Tongue (tissue), 2 donors: ENCODE data around the gene RAP2B. TPM values are rescaled to one million over a fixed set of nuclear protein-coding genes. Genes with fewer than 3 reads are reported as not detected.
"Not testable (repeated sequence)": the region's sequence is repeated elsewhere in the genome, so short reads cannot be mapped to it uniquely, and the experiment has no call there.

Source experiments
- DNase-seq: peaks from one replicate; pipeline ENCODE4 v3.0.0-alpha.2; 2015
- total RNA-seq: library from RNA; depleted of rRNA; stranded (reverse); fragments of >200 nt; gene quantifications from one replicate; pipeline ENCODE4 v1.2.3, GENCODE V29; 2014

Gene RAP2B
- total RNA-seq, result 8.7 TPM

DNA sequence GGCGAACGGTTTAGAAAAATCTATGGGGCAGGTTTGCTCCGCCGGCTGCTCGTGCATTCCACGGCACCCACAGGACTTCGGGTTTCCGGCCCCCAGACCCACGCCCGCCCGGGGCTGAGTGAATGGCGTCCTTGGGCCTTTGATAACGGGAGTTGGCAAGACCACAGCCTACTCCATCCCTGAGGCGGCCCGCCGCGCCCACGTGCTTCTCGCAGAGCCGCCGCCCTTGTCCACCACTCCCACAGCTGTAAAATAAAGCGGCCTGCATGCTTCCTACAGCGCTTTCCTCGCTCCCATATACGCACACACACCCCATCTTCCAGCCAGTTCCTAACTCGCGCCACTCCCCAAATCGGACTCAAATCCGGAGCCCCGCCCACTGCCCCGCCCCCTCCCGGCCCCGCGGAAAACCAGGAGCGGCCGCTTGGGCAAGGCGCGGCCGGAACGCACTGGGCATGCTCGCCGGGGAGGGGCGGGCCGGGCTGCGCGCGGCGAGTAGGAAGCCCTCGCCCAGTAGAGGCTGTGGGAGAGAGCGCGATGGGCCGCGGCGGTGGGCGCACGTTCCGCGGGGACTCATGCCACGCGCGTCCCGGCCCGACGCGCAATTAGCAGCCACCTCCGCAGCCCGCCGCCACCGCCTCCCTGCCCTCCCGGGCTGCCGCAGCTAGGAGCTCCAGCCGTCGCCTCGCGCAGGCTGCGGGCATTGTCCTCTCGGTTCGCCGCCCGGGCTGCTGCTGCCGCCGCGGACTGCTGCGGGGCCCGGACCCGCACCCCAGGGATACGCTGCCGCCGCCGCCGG is at the start of gene RAP2B:
Gene RAP2B, plus strand, starts transcription at position 513 of the 799 bp plus-strand sequence. CDS start 468 bp downstream, outside the sequence.
- peak; percentile 98 for DNase-seq

DNA sequence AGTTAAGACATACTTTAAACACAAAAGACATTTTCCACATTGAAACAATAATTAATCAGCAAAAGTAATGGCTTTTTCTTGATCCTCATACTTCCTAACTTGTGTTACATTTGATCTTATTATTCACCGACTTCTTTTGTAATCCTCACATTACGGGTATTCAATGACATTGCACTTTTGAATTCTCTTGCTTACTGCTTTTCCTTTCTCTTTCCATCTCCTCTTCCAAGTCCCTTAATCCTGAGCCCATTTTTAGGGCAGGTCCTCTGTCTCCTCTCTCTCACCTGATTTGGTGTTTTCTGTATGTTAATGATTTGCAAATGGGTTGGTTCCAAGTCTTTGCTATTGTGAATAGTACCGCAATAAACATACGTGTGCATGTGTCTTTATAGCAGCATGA is 48.5 kb upstream of the RAP2B start:
- DNase-seq, result no peak

DNA sequence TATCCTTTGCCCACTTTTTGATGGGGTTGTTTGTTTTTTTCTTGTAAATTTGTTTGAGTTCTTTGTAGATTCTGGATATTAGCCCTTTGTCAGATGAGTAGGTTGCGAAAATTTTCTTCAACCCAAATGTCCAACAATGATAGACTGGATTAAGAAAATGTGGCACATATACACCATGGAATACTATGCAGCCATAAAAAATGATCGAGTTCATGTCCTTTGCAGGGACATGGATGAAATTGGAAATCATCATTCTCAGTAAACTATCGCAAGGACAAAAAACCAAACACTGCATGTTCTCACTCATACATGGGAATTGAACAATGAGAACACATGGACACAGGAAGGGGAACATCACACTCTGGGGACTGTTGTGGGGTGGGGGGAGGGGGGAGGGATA is 47.8 kb upstream of the RAP2B start:
- DNase-seq, result not testable (repeated sequence)

DNA sequence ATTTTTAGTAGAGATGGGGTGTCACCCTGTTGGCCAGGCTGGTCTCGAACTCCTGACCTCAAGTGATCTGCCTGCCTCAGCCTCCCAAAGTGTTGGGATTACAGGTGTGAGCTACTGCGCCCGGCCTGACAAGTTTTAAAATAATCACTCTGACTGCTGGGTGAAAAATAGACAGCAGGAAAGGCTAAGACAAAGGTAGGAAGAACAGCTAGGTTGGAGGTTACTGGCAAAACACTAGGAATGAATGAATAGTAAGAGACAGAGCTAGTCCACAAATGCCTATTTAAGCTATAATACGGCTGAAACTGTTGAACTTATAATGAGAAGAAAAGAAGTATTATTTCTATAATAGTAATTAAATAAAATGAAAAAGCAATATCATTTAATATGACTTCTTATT is 46.7 kb upstream of the RAP2B start:
- DNase-seq, result no peak

DNA sequence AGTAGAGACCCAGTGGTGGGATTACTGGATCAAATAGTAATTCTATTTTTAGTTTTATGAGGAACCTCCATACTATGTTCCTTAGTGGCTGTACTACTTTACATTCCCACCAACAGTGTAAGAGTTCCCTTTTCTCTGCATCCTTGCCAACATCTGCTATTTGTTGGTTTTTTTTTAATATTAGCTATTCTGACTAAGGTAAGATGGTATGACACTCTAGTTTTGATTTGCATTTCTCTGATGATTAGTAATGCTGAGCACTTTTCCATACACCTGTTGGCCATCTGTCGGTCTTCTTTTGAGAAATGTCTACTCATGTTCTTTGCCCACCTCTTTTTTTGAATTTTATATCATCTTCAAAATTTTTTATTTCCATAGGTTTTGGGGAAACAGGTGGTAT is 34.2 kb upstream of the RAP2B start:
- DNase-seq, result no peak

DNA sequence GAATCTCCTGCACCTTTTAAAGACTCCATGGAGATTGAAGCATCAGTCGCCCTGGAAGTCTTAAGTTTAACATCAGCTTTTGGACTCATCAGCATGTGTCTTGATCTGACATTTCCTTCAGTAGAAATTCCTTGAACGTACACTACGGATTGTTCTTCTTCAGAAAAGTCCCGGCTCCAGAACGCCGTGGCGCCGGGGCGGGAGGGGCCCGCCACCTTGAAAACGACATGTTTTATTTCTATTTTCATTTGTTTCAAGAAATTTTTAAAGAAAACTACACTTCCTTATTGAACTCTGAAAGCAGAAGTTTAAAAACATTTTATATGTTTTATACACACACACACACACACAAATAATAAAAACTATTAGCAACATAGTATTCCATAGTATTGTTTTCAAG is 32.6 kb upstream of the RAP2B start:
- DNase-seq, result no peak

DNA sequence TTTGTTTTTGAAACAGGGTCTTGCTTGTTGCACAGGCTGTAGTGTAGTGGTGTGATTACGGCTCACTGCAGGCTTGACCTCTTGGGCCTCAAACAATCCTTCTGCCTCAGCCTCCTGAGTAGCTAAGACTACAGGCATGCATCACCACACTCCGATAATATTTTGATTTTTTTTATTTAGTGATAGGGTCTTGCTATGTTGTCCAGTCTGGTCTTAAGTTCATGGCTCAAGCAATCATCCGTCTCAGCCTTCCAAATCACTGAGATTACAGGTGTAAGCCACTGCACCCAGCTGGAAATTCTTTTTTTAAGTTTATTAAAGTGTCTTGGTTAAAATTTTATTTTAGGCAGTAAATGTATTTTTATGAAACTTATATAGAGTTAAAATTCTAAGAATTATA is 32.2 kb upstream of the RAP2B start:
- DNase-seq, result no peak

DNA sequence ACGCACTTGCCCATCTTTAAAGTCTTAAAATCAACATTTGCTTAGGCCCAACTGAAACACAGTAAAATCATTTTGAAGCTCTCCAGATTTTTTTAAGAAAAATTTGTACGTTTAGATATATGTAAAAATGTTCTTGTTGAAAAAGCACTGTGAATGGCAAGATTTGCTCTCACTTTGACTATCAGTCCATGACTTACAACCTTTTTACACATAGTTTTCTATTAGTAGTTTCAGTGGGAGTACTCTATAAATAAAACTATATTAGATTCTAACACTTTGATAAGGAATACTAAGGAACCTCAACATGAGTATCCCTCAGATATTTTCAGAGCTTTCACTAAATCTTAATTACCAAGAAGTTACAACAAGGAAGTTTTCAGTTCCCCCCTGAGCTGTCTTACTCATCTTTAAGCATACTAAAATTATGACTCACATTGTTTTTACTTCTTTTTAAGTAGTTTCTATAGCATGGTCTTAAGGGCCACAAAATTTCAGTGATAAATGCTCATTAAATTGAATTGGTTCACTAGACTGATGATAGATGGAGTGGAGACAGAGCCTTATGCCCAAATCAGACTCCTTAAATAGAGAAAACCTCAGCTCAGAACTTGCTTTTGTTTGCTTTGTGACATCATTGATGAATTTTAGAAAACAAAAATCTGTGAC is 31.6 kb upstream of the RAP2B start:
- DNase-seq, result no peak

DNA sequence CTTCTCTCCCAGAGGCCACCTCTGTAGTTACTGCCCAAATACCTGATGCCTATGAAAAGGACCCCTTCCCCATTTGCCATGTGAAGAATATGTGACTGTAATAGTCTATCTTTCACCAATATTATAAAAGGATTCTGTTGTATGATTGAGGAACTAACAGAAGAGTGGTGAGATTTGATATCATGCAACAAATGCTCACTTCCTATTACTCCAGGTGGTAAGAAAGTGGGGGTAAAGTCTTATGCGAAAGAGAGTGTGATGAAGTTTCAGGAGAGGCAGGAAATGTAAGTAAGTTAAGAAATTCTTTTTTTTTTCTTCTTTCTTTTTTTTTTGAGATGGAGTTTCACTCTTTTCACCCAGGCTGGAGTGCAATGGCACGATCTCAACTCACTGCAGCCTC is 24.4 kb upstream of the RAP2B start:
- DNase-seq, result no peak

DNA sequence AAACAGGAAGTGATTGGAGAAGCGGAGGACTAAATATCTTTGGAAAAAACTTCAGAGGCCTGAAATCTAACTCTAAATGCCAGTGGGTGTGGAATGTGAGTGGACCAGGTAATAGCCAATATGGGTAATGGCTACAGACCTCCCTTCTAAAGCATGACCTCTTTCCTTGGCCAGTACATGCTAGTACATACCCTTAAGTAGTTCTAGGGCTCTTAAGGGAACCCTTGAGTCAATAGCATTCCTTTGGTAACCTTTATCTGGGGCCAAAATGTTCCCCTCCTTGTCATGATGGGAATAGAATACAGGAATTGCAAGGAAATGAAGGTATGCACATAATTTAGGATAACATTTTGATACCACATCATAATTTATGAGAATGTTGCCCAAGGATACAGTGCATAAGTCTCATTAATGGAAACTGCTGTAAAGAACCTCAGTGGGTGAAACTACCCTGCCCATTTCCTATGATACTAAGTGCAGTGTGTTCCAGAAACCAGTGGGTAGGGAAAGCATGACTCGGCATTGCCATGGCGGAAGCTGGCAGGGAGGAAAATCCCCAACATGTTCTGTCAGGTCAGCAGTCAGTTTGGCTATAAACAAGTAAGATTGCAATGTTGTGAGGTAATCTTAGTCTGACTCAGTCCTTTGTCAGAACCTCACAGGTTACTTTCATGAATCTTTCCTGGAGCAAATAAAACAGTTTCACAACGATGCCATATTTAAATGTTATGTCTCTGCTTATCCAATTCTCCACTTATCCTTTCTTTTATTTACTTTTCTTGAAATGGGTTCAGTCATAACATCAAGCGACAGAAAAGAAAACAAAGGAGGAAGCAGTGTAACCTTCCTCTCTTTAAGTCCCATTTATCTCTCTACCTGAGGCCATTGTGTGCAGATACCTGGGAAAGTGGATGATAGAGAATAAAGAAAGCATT is 23.5 kb upstream of the RAP2B start:
- peak; percentile 52 for DNase-seq

DNA sequence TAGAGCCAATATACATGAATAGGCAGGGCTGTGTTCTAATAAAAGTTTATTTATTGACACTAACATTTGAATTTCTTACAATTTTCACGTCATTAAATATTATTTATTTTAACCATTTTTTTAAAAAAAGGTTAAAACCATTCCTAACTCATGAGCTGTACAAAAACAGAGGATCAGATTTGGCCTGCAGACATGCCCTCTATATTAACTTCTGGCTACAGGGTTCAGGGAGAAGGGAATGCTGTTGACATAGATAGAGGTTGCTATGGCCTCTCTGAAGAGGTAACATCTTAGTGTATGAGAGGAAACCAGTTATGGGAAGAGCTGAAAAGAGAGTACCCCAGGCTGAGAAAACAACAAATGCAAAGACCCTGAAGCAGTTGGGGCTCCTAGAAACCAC is 19.1 kb upstream of the RAP2B start:
- no peak for DNase-seq

DNA sequence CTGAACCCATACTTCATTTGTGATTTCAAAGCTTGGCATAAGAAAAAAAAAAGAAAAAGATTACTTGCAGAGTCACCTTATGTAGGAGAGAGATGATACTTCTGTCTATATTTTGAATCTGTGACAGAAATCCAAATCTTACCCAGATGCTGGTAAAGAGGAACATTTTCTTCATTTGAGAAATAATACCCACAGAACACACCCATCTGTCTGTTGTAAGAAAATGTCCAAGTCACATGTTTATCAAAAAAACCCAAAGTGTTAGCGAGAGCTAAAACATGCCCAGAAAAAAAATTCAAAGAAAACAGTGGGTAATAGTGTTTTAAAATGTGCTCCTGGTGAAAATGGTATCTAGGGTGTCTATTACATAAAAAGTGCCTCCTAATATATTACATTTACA is 18.0 kb upstream of the RAP2B start:
- no peak for DNase-seq

DNA sequence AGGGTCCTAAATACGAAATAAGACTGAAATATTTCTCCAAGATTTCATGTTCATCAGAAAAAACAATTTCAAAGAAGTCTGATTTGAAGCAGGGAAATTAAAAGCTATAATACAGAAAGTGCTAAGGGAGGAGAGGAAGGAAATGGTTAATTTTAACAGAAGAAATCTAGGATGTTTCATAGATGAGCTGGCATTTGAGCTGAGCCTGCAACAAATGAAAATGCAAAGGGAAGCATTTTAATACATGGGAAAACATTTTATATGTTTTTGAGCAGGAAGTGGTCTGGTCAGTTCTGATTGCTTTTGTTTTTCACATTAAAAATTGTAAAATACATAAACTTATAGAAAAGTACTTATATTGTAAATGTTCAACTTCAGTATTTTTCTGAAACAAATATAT is 17.2 kb upstream of the RAP2B start:
- no peak for DNase-seq

DNA sequence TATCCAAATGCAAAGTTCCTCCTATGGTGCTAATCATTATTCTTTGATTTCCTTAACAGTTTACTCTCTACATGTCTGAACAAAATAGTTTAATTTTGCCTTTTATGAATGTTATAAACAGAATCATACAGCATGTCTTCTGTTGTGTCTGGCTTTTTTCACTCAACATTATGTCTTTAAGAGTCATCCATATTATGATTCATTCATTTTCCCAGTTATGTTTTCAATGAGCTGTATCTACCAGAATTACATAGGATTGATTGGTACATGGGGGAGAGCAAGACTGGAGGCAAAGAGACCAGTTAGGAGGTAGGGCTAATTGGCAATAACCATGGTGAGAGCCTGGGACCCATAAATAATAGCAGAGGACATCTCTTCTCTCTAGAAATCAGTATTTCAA is 16.6 kb upstream of the RAP2B start:
- DNase-seq, result no peak

DNA sequence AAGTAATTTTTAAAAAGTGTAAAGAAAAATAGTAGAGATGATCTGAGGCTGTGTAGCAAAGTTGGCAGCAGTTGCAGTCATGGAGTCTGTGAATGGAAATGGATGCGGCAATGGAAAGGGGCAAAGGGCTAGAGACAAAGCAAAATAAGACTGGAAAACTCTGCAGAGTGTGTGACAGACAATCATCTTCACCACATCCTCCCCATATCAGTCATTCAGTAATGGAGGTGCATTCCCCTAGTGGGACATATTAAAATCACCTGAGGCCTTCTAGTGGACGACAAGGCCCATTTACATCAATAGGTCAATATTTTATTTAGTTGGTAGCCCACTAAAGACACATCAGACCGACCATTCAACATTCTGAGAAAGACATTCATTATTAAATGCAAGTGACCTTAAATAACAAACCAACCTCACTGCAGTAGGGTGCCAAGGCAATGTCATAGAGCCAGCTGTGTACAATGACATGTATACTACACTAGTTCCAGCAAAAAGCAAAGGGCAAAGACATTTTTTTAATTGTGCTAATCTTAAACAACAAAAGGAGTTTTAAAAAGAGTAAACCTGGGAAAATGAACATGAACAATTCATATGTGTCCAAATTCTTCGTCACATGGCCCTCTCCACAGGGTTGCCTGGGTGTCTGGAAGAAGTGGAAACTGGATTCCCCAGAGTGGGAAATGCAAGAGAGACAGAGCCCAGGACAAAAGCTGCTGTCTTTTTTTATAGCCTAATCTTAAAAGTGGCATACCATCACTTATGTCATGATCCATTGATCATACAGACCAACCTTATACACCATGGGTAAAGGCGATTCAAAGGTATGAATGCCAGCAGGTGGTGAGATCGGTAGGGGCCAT is 15.6 kb upstream of the RAP2B start:
- no peak for DNase-seq

DNA sequence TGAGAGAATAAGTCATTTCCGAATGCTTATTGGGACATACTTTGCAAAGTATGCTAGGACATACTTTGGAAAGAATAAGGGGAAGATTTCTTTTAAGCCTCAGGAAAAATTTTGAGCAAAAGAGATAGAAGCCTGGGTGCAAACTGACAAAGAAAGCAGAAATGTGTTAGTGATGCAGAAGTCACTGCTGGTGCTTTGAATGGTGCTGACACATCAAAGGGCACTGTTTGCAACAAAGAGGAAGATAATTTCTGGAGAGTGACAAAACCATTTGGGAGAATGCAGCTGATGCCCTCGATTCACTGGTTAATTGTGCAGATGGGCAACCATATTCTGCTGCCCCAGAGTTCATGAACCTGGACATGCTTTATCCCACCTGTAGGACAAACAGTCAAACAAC is 11.0 kb upstream of the RAP2B start:
- no peak for DNase-seq

DNA sequence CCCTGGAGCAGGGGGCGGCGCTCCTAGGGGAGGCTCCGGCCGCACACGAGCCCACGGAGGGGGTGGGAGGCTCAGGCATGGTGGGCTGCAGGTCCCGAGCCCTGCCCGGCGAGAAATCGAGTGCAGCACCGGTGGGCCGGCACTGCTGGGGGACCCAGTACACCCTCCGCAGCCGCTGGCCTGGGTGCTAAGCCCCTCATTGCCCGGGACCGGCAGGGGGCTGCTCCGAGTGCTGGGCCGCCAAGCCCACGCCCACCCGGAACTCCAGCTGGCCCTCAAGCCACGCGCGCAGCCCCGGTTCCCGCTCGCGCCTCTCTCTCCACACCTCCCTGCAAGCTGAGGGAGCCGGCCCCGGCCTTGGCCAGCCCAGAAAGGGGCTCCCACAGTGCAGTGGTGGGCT is 6.2 kb upstream of the RAP2B start:
- DNase-seq, result not testable (repeated sequence)

DNA sequence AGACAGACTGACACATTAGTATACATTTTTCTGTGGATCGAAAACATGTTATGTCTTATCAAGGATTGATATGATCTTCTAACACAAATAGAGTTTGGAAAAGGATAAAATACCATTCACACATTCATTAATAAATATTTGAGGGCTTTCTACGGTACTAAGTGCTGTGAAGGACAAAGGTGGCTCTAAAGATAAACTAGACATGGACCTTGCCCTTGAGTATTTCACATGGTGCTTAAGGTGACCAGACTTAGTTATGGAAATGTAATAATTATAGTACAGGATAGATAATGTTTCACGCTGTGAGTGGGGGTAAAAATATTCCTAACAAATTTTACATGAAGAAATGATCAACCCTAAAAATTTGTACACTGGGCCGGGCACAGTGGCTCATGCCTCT is 3.8 kb upstream of the RAP2B start:
- no peak for DNase-seq

DNA sequence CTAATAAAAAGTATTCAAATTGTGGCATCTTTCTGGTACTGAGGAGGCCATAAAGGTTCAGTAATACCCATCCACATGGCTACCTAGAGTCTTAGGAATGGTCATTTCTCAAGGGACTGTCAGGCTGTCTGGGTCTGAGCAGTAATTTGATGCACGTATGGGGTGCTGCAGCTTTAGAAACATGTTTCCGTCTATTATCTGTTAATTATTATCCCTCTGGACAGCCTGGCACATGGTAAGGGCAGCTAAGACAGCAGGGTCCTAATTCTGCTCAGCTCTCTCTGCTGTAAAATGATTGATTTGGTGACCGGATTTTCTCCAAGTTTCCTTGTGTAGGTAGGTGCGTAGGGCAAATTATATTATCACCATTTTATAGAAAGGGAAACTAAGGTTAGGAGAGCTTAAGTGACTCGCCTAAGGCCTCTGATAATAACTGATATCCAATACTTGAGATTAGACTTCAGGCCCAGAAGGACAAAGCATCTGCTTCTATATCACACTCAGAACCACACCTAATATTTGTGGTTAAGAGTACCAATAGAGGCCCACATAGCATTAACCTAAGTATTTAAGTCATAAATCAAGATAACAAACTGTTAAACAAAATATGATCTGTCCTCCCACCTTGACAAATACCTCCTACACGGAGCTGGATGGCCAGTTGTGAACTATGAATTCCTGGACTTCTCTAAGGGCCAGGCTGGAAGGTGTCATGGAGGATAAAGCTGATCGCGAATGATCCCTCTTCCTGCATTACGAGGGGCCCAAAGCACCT is 2.9 kb upstream of the RAP2B start:
- DNase-seq, result no peak

DNA sequence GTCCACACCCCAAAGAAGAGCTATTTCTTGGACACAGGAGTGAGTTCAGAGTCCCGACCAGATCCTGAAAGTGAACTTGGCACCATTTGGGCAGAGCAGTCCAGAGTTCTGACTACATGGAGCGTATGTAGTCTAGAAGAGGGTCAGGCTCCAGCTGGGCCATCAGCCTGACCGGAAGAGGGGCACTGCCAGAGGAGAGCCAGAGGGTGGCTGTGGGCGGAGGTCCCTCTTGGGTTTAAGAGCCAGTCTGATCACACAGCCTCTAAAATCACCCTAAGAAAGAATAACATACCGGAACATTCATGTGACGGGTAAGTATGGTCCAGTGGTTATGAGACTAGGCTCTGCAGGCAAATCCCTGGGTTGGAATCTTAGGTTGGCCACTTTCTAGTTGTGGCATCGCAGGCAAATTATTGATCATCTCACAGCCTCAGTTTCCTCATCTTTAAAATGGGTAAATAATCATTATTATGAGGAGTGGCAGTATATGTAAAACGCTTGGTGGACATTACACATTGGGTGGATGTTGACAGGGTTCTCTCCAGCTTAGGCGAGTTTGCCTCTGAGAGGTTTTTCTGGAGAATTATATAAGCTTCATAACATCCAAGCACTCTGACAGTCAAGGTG is 2.1 kb upstream of the RAP2B start:
- DNase-seq, result no peak
